GM23338 (cell line): ENCODE data around the gene ADGRG6. TPM values are rescaled to one million over a fixed set of nuclear protein-coding genes. Genes with fewer than 3 reads are reported as not detected.

Source experiments
- ATAC-seq: fragments of 200-7000 bp; cut with Tn5 transposase; 3 replicates; pipeline ENCODE4 v1.9.1; 2020
- DNase-seq: peaks from one replicate; pipeline ENCODE4 v3.0.0-alpha.2; 2015; ENCODE audit warnings: low spot score
- H2AFZ ChIP-seq: fragments of 200-600 bp; sonication (generic); 2 replicates; pipeline ENCODE4 v1.8.0; 2016; ENCODE audit warnings: antibody characterized with exemption, mild to moderate bottlenecking, moderate library complexity
- H3F3A ChIP-seq: fragments of 200-600 bp; sonication (generic); replicated peaks from 2 replicates; pipeline ENCODE4 v1.8.0; 2017; ENCODE audit warnings: antibody characterized with exemption, mixed run types, low read depth
- H3K27ac ChIP-seq: fragments of 200-600 bp; sonication (generic); 2 replicates; pipeline ENCODE4 v1.6.1; 2016; ENCODE audit warnings: low read depth
- H3K27me3 ChIP-seq: fragments of 200-600 bp; sonication (generic); 2 replicates; pipeline ENCODE4 v1.8.0; 2016; ENCODE audit warnings: mild to moderate bottlenecking, mixed run types, moderate library complexity; ENCODE audit not compliant: insufficient read depth
- H3K36me3 ChIP-seq: fragments of 200-600 bp; sonication (generic); 2 replicates; pipeline ENCODE4 v1.8.0; 2016; ENCODE audit warnings: mild to moderate bottlenecking; ENCODE audit not compliant: insufficient read depth
- H3K4me1 ChIP-seq: fragments of 200-600 bp; sonication (generic); 2 replicates; pipeline ENCODE4 v1.8.0; 2016; ENCODE audit warnings: mild to moderate bottlenecking, moderate library complexity; ENCODE audit not compliant: insufficient read depth
- H3K4me2 ChIP-seq: fragments of 200-600 bp; sonication (generic); 2 replicates; pipeline ENCODE4 v1.7.1; 2017; ENCODE audit warnings: mixed run types
- H3K4me3 ChIP-seq: fragments of 200-600 bp; sonication (generic); 2 replicates; pipeline ENCODE4 v1.6.1; 2016; ENCODE audit warnings: mixed run types
- H3K79me2 ChIP-seq: fragments of 200-600 bp; sonication (generic); replicated peaks from 2 replicates; pipeline ENCODE4 v1.8.0; 2017; ENCODE audit warnings: mild to moderate bottlenecking; ENCODE audit not compliant: insufficient read depth
- H3K9me2 ChIP-seq: fragments of 200-600 bp; sonication (generic); 2 replicates; pipeline ENCODE4 v1.8.0; 2017; ENCODE audit not compliant: insufficient read depth
- H4K20me1 ChIP-seq: fragments of 200-600 bp; sonication (generic); replicated peaks from 2 replicates; pipeline ENCODE4 v1.8.0; 2017; ENCODE audit warnings: mild to moderate bottlenecking; ENCODE audit not compliant: insufficient read depth
- H3K27ac Mint-ChIP-seq: 2 replicates; pipeline ENCODE4 v1.8.0; 2020; ENCODE audit warnings: inconsistent platforms, mild to moderate bottlenecking, moderate library complexity, mixed read lengths
- H3K27me3 Mint-ChIP-seq: 3 replicates; pipeline ENCODE4 v1.8.0; 2022; ENCODE audit warnings: low read depth, mild to moderate bottlenecking, moderate library complexity, mixed read lengths, inconsistent platforms; ENCODE audit not compliant: insufficient read depth, poor library complexity
- H3K36me3 Mint-ChIP-seq: 3 replicates; pipeline ENCODE4 v1.8.0; 2021; ENCODE audit warnings: low read depth, mild to moderate bottlenecking, inconsistent platforms, moderate library complexity, mixed read lengths
- H3K4me1 Mint-ChIP-seq: 3 replicates; pipeline ENCODE4 v1.8.0; 2020; ENCODE audit warnings: mild to moderate bottlenecking, inconsistent platforms, mixed read lengths
- H3K4me3 Mint-ChIP-seq: 3 replicates; pipeline ENCODE4 v1.8.0; 2021; ENCODE audit warnings: moderate library complexity, mild to moderate bottlenecking, inconsistent platforms, mixed read lengths
- H3K9me3 Mint-ChIP-seq: 3 replicates; pipeline ENCODE4 v1.8.0; 2020; ENCODE audit warnings: moderate library complexity, mild to moderate bottlenecking, inconsistent platforms, mixed read lengths
- CTCF ChIP-seq, 2 experiments: fragments of 200-600 bp in 1 of 2; sonication (generic) in 1 of 2; conservative IDR thresholded peaks; 2 replicates each; pipeline versions ENCODE4 v1.5.1 to v1.6.1; 2016 to 2017; ENCODE audit warnings: antibody characterized with exemption in 2 of 2, low read depth in 2 of 2, mild to moderate bottlenecking in 2 of 2, moderate library complexity in 1 of 2
- ETS1 ChIP-seq: IDR thresholded peaks from 2 replicates; pipeline ENCODE4 v1.6.1; 2016; ENCODE audit warnings: antibody characterized with exemption
- EZH2 ChIP-seq: fragments of 200-600 bp; sonication (generic); IDR thresholded peaks from one replicate; pipeline ENCODE4 v1.8.0; 2017; ENCODE audit warnings: antibody characterized with exemption, mild to moderate bottlenecking, low read depth; ENCODE audit not compliant: unreplicated experiment
- JUNB ChIP-seq: IDR thresholded peaks from one replicate; pipeline ENCODE4 v1.6.1; 2016; ENCODE audit warnings: antibody characterized with exemption; ENCODE audit not compliant: unreplicated experiment
- NANOG ChIP-seq: IDR thresholded peaks from 2 replicates; pipeline ENCODE4 v1.6.1; 2016; ENCODE audit warnings: antibody characterized with exemption, borderline replicate concordance
- REST ChIP-seq: IDR thresholded peaks from one replicate; pipeline ENCODE4 v1.6.1; 2018; ENCODE audit warnings: antibody characterized with exemption; ENCODE audit not compliant: unreplicated experiment
- ZNF331 ChIP-seq: fragments of 250-450 bp; sonication (Bioruptor Pico); IDR thresholded peaks from 2 replicates; pipeline ENCODE4 v1.5.0; 2020; ENCODE audit warnings: low read depth, mild to moderate bottlenecking, moderate library complexity
- polyA plus RNA-seq: library from polyadenylated mRNA; unstranded; fragments of >200 nt; fragmentation: Nextera tagmentation; extraction: Ambion mirVana; gene quantifications from 2 replicates; pipeline ENCODE4 v1.2.1, GENCODE V29; 2016
- total RNA-seq: library from RNA; depleted of rRNA; stranded (reverse); fragments of >200 nt; shearing (Covaris generic); gene quantifications from 2 replicates; pipeline ENCODE4 v1.2.3, GENCODE V29; 2014

ADGRG6 gene
- total and polyA plus RNA-seq, 2 experiments from 2014 or later, result 1.3 to 7.7 TPM

DNA sequence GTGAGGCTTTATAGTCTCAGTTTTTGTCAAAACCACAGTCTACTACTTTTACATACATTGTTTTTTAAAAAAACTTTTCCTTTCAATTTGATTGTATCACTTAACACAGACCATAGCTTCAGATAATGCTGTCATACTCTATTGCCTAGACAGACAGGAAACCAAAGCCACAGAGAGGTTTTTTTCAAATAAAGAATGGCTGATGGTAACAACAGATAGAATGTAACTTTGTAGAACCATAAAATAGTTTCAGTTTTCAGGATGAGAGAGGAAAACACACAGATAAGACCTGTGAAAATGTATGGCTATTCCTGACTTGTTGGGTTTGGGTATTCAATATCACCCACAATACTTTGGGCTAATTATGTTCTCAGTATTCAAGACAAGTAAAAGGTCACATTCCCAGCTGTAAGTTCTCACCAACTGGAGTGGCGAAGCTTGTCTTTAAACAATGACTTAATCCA, 94.0 kb downstream of the ADGRG6 start:
- H3K4me3 Mint-ChIP-seq, result no peak overlapping the region
- no peaks in the 10 kb centered on the region for H3K36me3 Mint-ChIP-seq
- DNase-seq, result no peak

More for the DNA sequence above, 94.0 kb downstream of the ADGRG6 start:
- H3K9me2 ChIP-seq, result no peaks in the 10 kb centered on the region
- Mint-ChIP-seq H3K4me1 (peaks cover 12% of the 10 kb centered on the region), H3K27me3 (no peaks in the 10 kb centered on the region), H3K9me3 (no peaks in the 10 kb centered on the region), H3K27ac (no peak overlapping the region)
- TF ChIP-seq ETS1 (no peak), REST (no peak), CTCF (conservative IDR thresholded peaks at IDR 0.05; ENCODE audit: low read depth in 2 of 2) (no peak), EZH2 (no peak), NANOG (no peak), ZNF331 (CRISPR knock-in tag) (no peak), JUNB (no peak)
- no peak overlapping the region for H3K4me2 ChIP-seq
- no peak overlapping the region for H2AFZ ChIP-seq
- H3K36me3 ChIP-seq, result no peaks in the 10 kb centered on the region
- no peak overlapping the region for H3K4me3 ChIP-seq
- H3K4me1 ChIP-seq, result peaks cover 7% of the 10 kb centered on the region; the same call in 1 of the 2 replicates
- no peaks in the 10 kb centered on the region for H4K20me1 ChIP-seq
- no peaks in the 10 kb centered on the region for H3K27me3 ChIP-seq
- ATAC-seq, result no peak
- H3K79me2 ChIP-seq, result no peaks in the 10 kb centered on the region
- H3F3A ChIP-seq, result no peaks in the 10 kb centered on the region
- H3K27ac ChIP-seq, result no peak overlapping the region
